ENCODE measurements around the gene MPV17. TPM values are rescaled to one million over a fixed set of nuclear protein-coding genes. Genes with fewer than 3 reads are reported as not detected.

MPV17 gene, protein sequence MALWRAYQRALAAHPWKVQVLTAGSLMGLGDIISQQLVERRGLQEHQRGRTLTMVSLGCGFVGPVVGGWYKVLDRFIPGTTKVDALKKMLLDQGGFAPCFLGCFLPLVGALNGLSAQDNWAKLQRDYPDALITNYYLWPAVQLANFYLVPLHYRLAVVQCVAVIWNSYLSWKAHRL
- 111 and 117 TPM in 2 replicates for total RNA-seq

DNA sequence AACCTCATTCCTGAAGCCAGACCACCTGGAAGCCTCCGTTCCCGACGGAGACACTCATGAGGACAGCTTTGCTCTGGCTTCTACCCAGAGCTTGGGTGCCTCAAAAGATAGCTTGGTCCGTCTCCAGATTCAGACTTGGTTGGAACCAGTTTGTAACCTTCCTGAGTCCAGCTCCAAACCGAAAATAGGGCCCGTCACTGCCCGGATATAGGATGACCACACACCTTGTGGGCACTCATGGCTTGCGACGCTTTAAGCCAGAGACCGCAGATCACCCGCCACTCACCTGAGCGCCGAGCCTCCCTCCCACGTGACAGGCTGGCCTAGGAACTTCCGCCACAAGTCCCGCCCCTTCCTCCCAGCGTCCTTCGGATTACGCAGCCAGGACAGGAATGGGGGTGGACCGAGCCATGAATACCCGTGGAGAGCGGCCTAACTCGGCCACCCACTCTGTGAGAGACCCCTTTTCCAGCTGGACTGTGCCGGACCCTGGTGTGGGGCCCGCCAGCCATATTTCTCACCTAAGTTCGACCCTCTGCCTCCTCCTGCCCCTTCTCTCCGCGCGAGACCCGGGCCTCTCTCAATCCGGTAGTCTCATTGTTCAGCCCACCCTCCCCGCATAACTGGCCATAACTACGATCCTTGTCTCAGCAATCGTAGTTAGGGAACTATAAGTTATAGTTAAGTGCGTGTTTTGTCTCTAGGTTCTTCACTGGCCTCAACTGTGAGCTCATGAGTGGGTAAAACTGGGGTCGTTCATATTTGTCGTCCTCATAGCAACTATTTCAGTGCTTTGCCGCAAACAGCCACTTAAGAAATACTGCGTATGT lies at the start of gene MPV17:
MPV17 (minus strand) TSS at position 332 of the 830 bp plus-strand sequence. CDS start 580 bp downstream, outside the sequence.

GRCh38 chr2:27370026-27370815 lies 47.3 kb upstream of the MPV17 start, which contains the start of the genes EIF2B4 and SNX17:
Gene EIF2B4 (minus strand): TSS chr2:27370338. CDS start chr2:27370314, 24 bp downstream.
Gene SNX17 (plus strand): TSS chr2:27370616. CDS start chr2:27370744, 128 bp downstream.

GRCh38 chr2:27356382-27357181 lies 33.7 kb upstream of the MPV17 start, which contains the start of gene GTF3C2:
Gene GTF3C2 (minus strand): TSS chr2:27356764. CDS start chr2:27343554, 13,210 bp downstream.

GRCh38 chr2:27308359-27308881 lies 14.5 kb downstream of the MPV17 start, which contains the start of gene UCN:
Gene UCN (minus strand): TSS chr2:27308445. CDS start chr2:27307895, 550 bp downstream.

DNA sequence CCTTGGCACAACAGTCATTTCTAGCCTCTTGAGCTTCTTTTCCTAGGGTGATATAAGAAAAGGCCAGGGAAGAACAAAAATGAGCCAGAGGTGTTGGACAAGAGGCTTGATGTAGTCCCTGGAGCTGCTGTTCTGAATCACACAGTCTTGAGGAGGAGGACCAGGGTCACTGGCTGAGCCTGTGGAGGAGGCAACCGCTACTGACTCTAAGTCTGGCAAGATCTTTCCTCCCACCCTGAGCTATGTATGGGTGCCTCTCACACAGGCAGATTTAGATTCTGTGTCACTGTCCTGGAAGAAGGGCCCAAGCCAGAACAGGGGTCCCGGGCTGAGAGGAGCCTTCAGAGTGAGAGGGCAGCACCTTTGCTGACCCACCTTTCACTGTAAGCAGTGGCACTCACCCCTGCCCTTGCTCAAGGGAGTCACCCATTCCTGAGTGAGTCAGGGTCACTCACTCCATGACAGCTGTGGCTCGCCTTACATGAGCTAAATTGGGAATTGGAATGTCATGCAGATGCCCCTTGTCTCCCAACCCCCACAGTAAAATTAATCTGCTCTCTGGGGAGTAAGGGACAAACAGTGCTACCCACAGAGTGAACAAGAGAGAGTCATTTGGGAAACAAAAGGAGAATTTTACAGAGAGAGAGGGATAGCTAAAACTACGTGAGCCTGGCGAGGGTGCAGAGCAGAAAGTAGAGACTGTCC lies 40.9 kb downstream of the MPV17 start, which contains the start of gene TRIM54:
TRIM54 (plus strand) TSS at position 575 of the 705 bp plus-strand sequence. CDS start 303 bp downstream, outside the sequence.

GRCh38 chr2:27275211-27276150 lies 47.4 kb downstream of the MPV17 start, which contains the start of gene DNAJC5G:
Gene DNAJC5G (plus strand): TSS chr2:27275433. CDS start chr2:27276729, 1,296 bp downstream.

DNA sequence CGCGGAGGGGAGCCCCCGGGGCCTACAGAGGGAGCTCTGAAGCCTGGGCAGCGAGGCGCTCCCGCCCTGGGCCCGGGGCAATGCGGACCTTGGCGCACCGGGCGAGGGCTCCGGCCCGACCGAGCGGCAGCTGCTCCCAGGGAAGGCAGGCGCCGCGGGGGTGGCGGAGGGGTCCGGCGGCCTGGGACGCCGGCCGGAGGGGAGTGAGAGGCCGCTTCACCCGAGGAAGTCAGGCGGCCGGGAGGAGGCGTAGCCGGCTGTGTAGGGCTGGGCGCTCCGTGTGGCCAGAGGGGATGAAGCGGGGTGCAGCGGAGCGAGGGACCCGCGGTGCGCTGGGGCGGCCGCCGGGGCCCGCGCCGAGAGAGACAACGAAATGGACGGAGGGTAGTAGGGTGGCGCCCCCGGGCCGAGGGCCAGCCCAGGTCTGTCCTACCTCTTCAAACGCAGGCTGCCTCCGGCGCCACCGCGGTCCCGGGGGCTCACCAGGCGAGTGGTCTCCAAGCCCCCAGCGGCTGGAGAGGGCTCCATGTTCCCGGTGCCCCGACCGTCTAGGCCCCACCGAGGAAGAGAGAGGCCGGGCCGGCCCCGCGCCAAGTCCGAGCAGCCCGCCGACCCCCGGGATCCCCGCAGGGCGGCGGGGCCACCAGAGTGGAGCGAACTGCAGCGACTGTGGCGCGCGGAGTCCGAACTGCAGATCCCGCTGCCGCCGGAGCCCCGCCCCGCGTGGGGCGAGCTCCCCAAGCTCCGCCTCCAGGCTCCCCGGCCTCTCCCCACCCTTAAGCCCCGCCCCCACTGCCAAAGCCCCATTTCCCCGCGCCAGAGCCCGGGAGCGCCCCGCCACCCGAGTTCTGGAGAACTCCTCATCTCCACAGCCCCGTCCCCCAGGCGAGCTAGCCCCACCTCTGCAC lies 60.3 kb downstream of the MPV17 start, which contains the start of gene SLC30A3:
SLC30A3 (minus strand) TSS at position 669 of the 908 bp plus-strand sequence; CDS start at position 528, 141 bp downstream.

Other genes starting within 250 kb of the MPV17 start
- gene EMILIN1, start 244.5 kb downstream of the MPV17 start, total RNA-seq = 305 and 366 TPM in 2 replicates
- 0.50 and 1.3 TPM in 2 replicates for gene KHK, start 236.3 kb downstream of the MPV17 start, total RNA-seq
- gene CGREF1, start 204.0 kb downstream of the MPV17 start, total RNA-seq = 3.6 and 6.1 TPM in 2 replicates
- under 0.01 and 0.15 TPM in 2 replicates for gene ABHD1, start 199.3 kb downstream of the MPV17 start, total RNA-seq
- 33.7 and 40.2 TPM in 2 replicates for gene PREB, start 188.5 kb downstream of the MPV17 start, total RNA-seq
- not detected in 2 replicates for gene PRR30, start 183.7 kb downstream of the MPV17 start, total RNA-seq
- not detected in 2 replicates for gene TCF23, start 174.1 kb downstream of the MPV17 start, total RNA-seq
- gene ATRAID, start 111.1 kb downstream of the MPV17 start, total RNA-seq = 197 and 218 TPM in 2 replicates
- gene SLC5A6, start 110.8 kb downstream of the MPV17 start, total RNA-seq = 13.7 and 15.1 TPM in 2 replicates
- 37.8 and 41.5 TPM in 2 replicates for gene CAD, start 105.7 kb downstream of the MPV17 start, total RNA-seq
- 0.15 and 0.50 TPM in 2 replicates for gene SLC30A3, start 60.0 kb downstream of the MPV17 start, total RNA-seq
- gene DNAJC5G, start 47.7 kb downstream of the MPV17 start, total RNA-seq = not detected in 2 replicates
- under 0.01 TPM in 1 of 2 replicates, not detected in the other for gene TRIM54, start 40.7 kb downstream of the MPV17 start, total RNA-seq
- gene UCN, start 14.7 kb downstream of the MPV17 start, total RNA-seq = 1.5 and 1.8 TPM in 2 replicates
- 33.4 and 34.6 TPM in 2 replicates for gene GTF3C2, start 33.7 kb upstream of the MPV17 start, total RNA-seq
- gene EIF2B4, start 47.2 kb upstream of the MPV17 start, total RNA-seq = 30.4 and 31.1 TPM in 2 replicates
- 164 and 222 TPM in 2 replicates for gene SNX17, start 47.5 kb upstream of the MPV17 start, total RNA-seq
- 9.3 and 10.1 TPM in 2 replicates for gene ZNF513, start 57.6 kb upstream of the MPV17 start, total RNA-seq
- gene PPM1G, start 86.5 kb upstream of the MPV17 start, total RNA-seq = 52.3 and 72.1 TPM in 2 replicates
- 98.9 and 122 TPM in 2 replicates for gene NRBP1, start 105.5 kb upstream of the MPV17 start, total RNA-seq
- not detected in 2 replicates for gene KRTCAP3, start 119.3 kb upstream of the MPV17 start, total RNA-seq
- 35.2 and 40.4 TPM in 2 replicates for gene IFT172, start 166.6 kb upstream of the MPV17 start, total RNA-seq
- 21.7 and 34.7 TPM in 2 replicates for gene FNDC4, start 172.1 kb upstream of the MPV17 start, total RNA-seq
- gene GCKR, start 173.7 kb upstream of the MPV17 start, total RNA-seq = 0.17 and 1.0 TPM in 2 replicates